Caco-2 (cell line): ENCODE data around the gene CCNB1IP1. TPM values are rescaled to one million over a fixed set of nuclear protein-coding genes. Genes with fewer than 3 reads are reported as not detected.

ENCODE experiments used
- BruUV-seq: library from RNA; stranded (reverse); fragments of 400-500 nt; replicated peaks from 2 replicates; lab custom pipeline; 2021; lab: Mats Ljungman, UMichigan
- CTCF ChIA-PET: fragments of 300-600 bp; sonication (Branson Sonifier 250); formaldehyde crosslinking; loops from one replicate; lab custom pipeline; 2022; ENCODE audit warnings: antibody characterized with exemption; lab: Charles Lee
- POLR2A ChIA-PET: fragments of 300-600 bp; sonication (Branson Sonifier 250); formaldehyde crosslinking; loops from one replicate; lab custom pipeline; 2022; ENCODE audit warnings: antibody characterized with exemption; lab: Charles Lee
- DNase-seq, 2 experiments: peaks; one replicate each; pipeline versions ENCODE4 v3.0.0 to v3.0.0-alpha.2; 2020 to 2022
- H3K27me3 ChIP-seq: replicated peaks from 2 replicates; pipeline ENCODE4 v1.6.0; 2011; ENCODE audit warnings: low read length; ENCODE audit not compliant: control insufficient read depth, insufficient read depth
- H3K36me3 ChIP-seq: 2 replicates; pipeline ENCODE4 v1.5.1; 2011; ENCODE audit warnings: low read length; ENCODE audit not compliant: control insufficient read depth, insufficient read depth
- H3K4me1 ChIP-seq: fragments of 250-450 bp; sonication (Bioruptor Pico); 2 replicates; pipeline ENCODE4 v1.5.1; 2020; ENCODE audit warnings: mild to moderate bottlenecking
- H3K4me3 ChIP-seq: 2 replicates; pipeline ENCODE4 v1.5.1; 2011; ENCODE audit warnings: low read depth, mild to moderate bottlenecking, control low read depth, low read length
- H3K9me3 ChIP-seq: fragments of 250-450 bp; sonication (Bioruptor Pico); 2 replicates; pipeline ENCODE4 v1.5.1; 2020; ENCODE audit warnings: mild to moderate bottlenecking, moderate library complexity
- H3K27ac Mint-ChIP-seq: one replicate; pipeline ENCODE4 v1.8.0; 2022; ENCODE audit warnings: mixed read lengths; ENCODE audit not compliant: unreplicated experiment
- H3K27me3 Mint-ChIP-seq: one replicate; pipeline ENCODE4 v1.8.0; 2022; ENCODE audit warnings: mixed read lengths; ENCODE audit not compliant: insufficient read depth, unreplicated experiment
- H3K36me3 Mint-ChIP-seq: one replicate; pipeline ENCODE4 v1.8.0; 2022; ENCODE audit warnings: mild to moderate bottlenecking, mixed read lengths; ENCODE audit not compliant: insufficient read depth, unreplicated experiment
- H3K4me1 Mint-ChIP-seq: one replicate; pipeline ENCODE4 v1.8.0; 2022; ENCODE audit warnings: low read depth, mixed read lengths; ENCODE audit not compliant: unreplicated experiment
- H3K4me3 Mint-ChIP-seq: one replicate; pipeline ENCODE4 v1.8.0; 2022; ENCODE audit warnings: mild to moderate bottlenecking, moderate library complexity, mixed read lengths; ENCODE audit not compliant: unreplicated experiment
- H3K9me3 Mint-ChIP-seq: one replicate; pipeline ENCODE4 v1.8.0; 2022; ENCODE audit warnings: mixed read lengths; ENCODE audit not compliant: unreplicated experiment
- CTCF ChIP-seq, 2 experiments: fragments of 200-600 bp in 1 of 2; IDR thresholded peaks; 1 replicate in 1 of 2; 2 replicates in 1 of 2; pipeline versions ENCODE4 v1.5.1 to v1.8.0; 2011 to 2022; ENCODE audit warnings: antibody characterized with exemption in 1 of 2, control low read depth in 1 of 2, inconsistent platforms in 1 of 2, low read depth in 1 of 2, low read length in 1 of 2, mild to moderate bottlenecking in 1 of 2, moderate library complexity in 1 of 2; ENCODE audit not compliant: insufficient read depth in 1 of 2, severe bottlenecking in 1 of 2, unreplicated experiment in 1 of 2
- intact Hi-C: fragments of 100-400 bp; cut with micrococcal nuclease; formaldehyde crosslinking; loops from one replicate; pipeline ENCODE4 v1.10.0; 2022; ENCODE audit not compliant: unreplicated experiment
- total RNA-seq: library from RNA; stranded (reverse); gene quantifications from 2 replicates; pipeline ENCODE4 v1.2.3, GENCODE V29; 2022

Gene CCNB1IP1
- total RNA-seq, 1 experiment from 2014 or later, result 111 TPM

GRCh38 chr14:20334017-20334416 is 938 bp upstream of the CCNB1IP1 start:
- H3K4me1 Mint-ChIP-seq, result peaks cover 17% of the 10 kb centered on the region
- no TSS peak for BruUV-seq
- no peak for TF ChIP-seq CTCF (IDR thresholded peaks at IDR 0.05; ENCODE audit: insufficient read depth in 1 of 2, low read depth in 1 of 2, low read length in 1 of 2, severe bottlenecking in 1 of 2, unreplicated experiment in 1 of 2)
- no peaks in the 10 kb centered on the region for H3K9me3 Mint-ChIP-seq
- DNase-seq, result no peak
- H3K27me3 ChIP-seq, result no peaks in the 10 kb centered on the region
- no peaks in the 10 kb centered on the region for H3K27me3 Mint-ChIP-seq
- ChIA-PET POLR2A (interaction anchor here (3.0 kb wide), 1 partner anchor 9 kb away, joined by 52 read pairs; the partner anchor contains the start of gene PARP2), CTCF (interaction anchor here (0.8 kb wide), 1 partner anchor 9 kb away, joined by 3 read pairs; the partner anchor contains the start of gene PARP2)
- no peak overlapping the region for H3K27ac Mint-ChIP-seq
- peaks cover 22% of the 10 kb centered on the region for H3K36me3 Mint-ChIP-seq
- intact Hi-C loops, result no loop called here
- no peak overlapping the region for H3K4me3 Mint-ChIP-seq
- H3K4me3 ChIP-seq, result no peak overlapping the region
- H3K4me1 ChIP-seq, result peaks cover 10% of the 10 kb centered on the region; the same call in 1 of the 2 replicates
- no peaks in the 10 kb centered on the region for H3K36me3 ChIP-seq
- no peaks in the 10 kb centered on the region for H3K9me3 ChIP-seq

DNA sequence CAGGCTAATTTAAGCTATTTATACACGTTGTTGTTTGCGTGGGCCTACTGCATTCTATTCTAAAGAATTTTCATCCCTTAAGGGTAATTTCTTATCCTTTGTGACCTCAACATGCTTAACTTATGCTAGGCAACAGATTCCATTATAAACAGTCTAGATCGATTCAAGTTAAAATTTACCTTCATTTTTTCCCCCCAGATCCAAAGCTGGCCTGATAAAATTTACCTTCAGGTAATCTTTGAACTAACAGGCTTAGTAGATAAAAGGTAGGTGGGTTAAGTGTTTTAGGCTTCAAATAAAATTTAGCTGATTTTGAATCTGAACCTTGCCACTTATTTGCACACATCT is 389 bp upstream of the CCNB1IP1 start:
- Mint-ChIP-seq H3K9me3 (no peaks in the 10 kb centered on the region), H3K27ac (peak overlapping the region; percentile 96), H3K27me3 (no peaks in the 10 kb centered on the region), H3K4me1 (peaks cover 22% of the 10 kb centered on the region), H3K36me3 (peaks cover 26% of the 10 kb centered on the region), H3K4me3 (peak overlapping the region; percentile 96)
- Histone ChIP-seq H3K27me3 (no peaks in the 10 kb centered on the region), H3K9me3 (no peaks in the 10 kb centered on the region), H3K4me3 (no peak overlapping the region; the same call in 1 of the 2 replicates), H3K36me3 (no peaks in the 10 kb centered on the region), H3K4me1 (peaks cover 10% of the 10 kb centered on the region; the same call in 1 of the 2 replicates)
- DNase-seq, result no peak
- ChIA-PET CTCF (interaction anchor here (0.8 kb wide), 1 partner anchor 10 kb away, joined by 3 read pairs; the partner anchor contains the start of gene PARP2), POLR2A (interaction anchor here (3.0 kb wide), 1 partner anchor 9 kb away, joined by 52 read pairs; the partner anchor contains the start of gene PARP2)
- no TSS peak for BruUV-seq
- TF ChIP-seq CTCF (IDR thresholded peaks at IDR 0.05; ENCODE audit: insufficient read depth in 1 of 2, low read depth in 1 of 2, low read length in 1 of 2, severe bottlenecking in 1 of 2, unreplicated experiment in 1 of 2), result no peak
- intact Hi-C loops, result loop anchor here (1.0 to 2.0 kb wide), 2 partner anchors 10 to 121 kb away; partner anchors contain the start of genes APEX1, OSGEP and PARP2

GRCh38 chr14:20332431-20332787 is 670 bp downstream of the CCNB1IP1 start:
- POLR2A ChIA-PET, result interaction anchor here (0.6 to 3.0 kb wide), 3 partner anchors 10 to 137 kb away, joined by 3 to 52 read pairs (median 12); partner anchors contain the start of genes PARP2 and PIP4P1
- H3K9me3 Mint-ChIP-seq, result no peaks in the 10 kb centered on the region
- BruUV-seq, result no TSS peak
- Histone ChIP-seq H3K36me3 (no peaks in the 10 kb centered on the region), H3K27me3 (no peaks in the 10 kb centered on the region), H3K4me1 (peaks cover 15% of the 10 kb centered on the region; the same call in 1 of the 2 replicates), H3K4me3 (peak overlapping the region; percentile 60), H3K9me3 (no peaks in the 10 kb centered on the region)
- CTCF ChIA-PET, result interaction anchor here (1.1 kb wide), 1 partner anchor 11 kb away, joined by 6 read pairs; the partner anchor contains the start of gene PARP2
- H3K36me3 Mint-ChIP-seq, result peaks cover 36% of the 10 kb centered on the region
- H3K4me1 Mint-ChIP-seq, result peaks cover 22% of the 10 kb centered on the region
- intact Hi-C loops, result loop anchor here (2.0 kb wide), 1 partner anchor 122 kb away; the partner anchor contains the start of genes APEX1 and OSGEP
- H3K27ac Mint-ChIP-seq, result peak overlapping the region; percentile 96
- H3K27me3 Mint-ChIP-seq, result no peaks in the 10 kb centered on the region
- H3K4me3 Mint-ChIP-seq, result peak overlapping the region; percentile 96
- TF ChIP-seq CTCF (IDR thresholded peaks at IDR 0.05; ENCODE audit: insufficient read depth in 1 of 2, low read depth in 1 of 2, low read length in 1 of 2, severe bottlenecking in 1 of 2, unreplicated experiment in 1 of 2), result no peak
- no peak for DNase-seq
